Tibial nerve (tissue), 4 donors: ENCODE measurements around the gene TEF.

Source experiments
- EP300 ChIP-seq, 2 donors: sonication (generic); formaldehyde crosslinking; IDR thresholded peaks; one replicate each; pipeline ENCODE4 v1.6.1; 2017; ENCODE audit warnings: antibody characterized with exemption in 2 of 2, mild to moderate bottlenecking in 1 of 2
- POLR2A ChIP-seq, 2 donors: fragments of 450-650 bp; IDR thresholded peaks; one replicate each; pipeline ENCODE4 v1.6.1; 2017; ENCODE audit warnings: antibody characterized with exemption in 2 of 2, mild to moderate bottlenecking in 2 of 2, moderate library complexity in 2 of 2
- TF ChIP-seq, protein P1 (sequence below), 5 experiments: fragments of 200-600 bp in 3 of 5; fragments of 450-650 bp in 2 of 5; sonication (generic) in 3 of 5; IDR thresholded peaks; one replicate each; pipeline ENCODE4 v1.5.1; 2016 to 2019; ENCODE audit warnings: antibody characterized with exemption in 5 of 5, mild to moderate bottlenecking in 3 of 5, moderate library complexity in 2 of 5

DNA sequence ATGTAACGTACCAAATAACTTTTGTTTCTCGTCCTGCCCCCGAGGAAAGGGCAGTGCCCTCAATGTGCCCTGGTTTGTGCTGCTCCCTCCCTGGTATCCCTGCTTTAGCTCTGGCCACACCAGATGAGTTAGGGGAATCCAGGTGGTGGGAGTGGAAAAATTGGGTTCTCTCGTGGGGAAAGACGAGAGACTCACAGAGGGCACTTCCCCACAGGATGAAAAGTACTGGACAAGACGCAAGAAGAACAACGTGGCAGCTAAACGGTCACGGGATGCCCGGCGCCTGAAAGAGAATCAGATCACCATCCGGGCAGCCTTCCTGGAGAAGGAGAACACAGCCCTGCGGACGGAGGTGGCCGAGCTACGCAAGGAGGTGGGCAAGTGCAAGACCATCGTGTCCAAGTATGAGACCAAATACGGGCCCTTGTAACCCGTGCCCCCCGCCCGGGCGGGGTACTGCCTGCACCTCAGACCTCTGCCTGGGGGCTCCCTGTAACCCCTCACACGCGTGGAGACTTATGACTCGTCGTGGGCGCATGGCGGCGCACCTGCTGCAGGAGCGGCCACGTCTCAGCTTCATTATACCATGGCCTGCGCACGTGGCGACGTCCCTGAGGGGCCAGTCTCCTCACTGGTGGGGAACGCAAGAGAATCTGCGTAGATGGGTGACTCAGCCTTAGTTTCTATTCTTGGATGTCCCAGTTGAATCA lies 13.9 kb downstream of the TEF start:
- TF ChIP-seq, protein P1, sequence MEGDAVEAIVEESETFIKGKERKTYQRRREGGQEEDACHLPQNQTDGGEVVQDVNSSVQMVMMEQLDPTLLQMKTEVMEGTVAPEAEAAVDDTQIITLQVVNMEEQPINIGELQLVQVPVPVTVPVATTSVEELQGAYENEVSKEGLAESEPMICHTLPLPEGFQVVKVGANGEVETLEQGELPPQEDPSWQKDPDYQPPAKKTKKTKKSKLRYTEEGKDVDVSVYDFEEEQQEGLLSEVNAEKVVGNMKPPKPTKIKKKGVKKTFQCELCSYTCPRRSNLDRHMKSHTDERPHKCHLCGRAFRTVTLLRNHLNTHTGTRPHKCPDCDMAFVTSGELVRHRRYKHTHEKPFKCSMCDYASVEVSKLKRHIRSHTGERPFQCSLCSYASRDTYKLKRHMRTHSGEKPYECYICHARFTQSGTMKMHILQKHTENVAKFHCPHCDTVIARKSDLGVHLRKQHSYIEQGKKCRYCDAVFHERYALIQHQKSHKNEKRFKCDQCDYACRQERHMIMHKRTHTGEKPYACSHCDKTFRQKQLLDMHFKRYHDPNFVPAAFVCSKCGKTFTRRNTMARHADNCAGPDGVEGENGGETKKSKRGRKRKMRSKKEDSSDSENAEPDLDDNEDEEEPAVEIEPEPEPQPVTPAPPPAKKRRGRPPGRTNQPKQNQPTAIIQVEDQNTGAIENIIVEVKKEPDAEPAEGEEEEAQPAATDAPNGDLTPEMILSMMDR (IDR thresholded peaks at IDR 0.05): no peak
- no peak for TF ChIP-seq POLR2A (IDR thresholded peaks at IDR 0.05)
- TF ChIP-seq EP300 (IDR thresholded peaks at IDR 0.05): no peak
